Measurements from ENCODE around the gene NOXO1. TPM values are rescaled to one million over a fixed set of nuclear protein-coding genes. Genes with fewer than 3 reads are reported as not detected.
A peak's percentile ranks its signal among the peaks of the same experiment; 100 is the strongest.

NOXO1 gene
- total and polyA plus RNA-seq, 9 of the 15 experiments (the other 6 are each of a cell fraction or from before 2014, with no cell fraction given): not detected

- TF ChIP-seq, protein P1, sequence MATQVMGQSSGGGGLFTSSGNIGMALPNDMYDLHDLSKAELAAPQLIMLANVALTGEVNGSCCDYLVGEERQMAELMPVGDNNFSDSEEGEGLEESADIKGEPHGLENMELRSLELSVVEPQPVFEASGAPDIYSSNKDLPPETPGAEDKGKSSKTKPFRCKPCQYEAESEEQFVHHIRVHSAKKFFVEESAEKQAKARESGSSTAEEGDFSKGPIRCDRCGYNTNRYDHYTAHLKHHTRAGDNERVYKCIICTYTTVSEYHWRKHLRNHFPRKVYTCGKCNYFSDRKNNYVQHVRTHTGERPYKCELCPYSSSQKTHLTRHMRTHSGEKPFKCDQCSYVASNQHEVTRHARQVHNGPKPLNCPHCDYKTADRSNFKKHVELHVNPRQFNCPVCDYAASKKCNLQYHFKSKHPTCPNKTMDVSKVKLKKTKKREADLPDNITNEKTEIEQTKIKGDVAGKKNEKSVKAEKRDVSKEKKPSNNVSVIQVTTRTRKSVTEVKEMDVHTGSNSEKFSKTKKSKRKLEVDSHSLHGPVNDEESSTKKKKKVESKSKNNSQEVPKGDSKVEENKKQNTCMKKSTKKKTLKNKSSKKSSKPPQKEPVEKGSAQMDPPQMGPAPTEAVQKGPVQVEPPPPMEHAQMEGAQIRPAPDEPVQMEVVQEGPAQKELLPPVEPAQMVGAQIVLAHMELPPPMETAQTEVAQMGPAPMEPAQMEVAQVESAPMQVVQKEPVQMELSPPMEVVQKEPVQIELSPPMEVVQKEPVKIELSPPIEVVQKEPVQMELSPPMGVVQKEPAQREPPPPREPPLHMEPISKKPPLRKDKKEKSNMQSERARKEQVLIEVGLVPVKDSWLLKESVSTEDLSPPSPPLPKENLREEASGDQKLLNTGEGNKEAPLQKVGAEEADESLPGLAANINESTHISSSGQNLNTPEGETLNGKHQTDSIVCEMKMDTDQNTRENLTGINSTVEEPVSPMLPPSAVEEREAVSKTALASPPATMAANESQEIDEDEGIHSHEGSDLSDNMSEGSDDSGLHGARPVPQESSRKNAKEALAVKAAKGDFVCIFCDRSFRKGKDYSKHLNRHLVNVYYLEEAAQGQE (IDR thresholded peaks at IDR 0.05; ENCODE audit: borderline replicate concordance): no peak
- TF ChIP-seq, protein P1 (CRISPR knock-in tag; IDR thresholded peaks at IDR 0.05; ENCODE audit: low read depth): peak; percentile 58; the same call in 1 of the 2 replicates
- TF ChIP-seq TBP (optimal IDR thresholded peaks at IDR 0.05; ENCODE audit: low read depth, low read length) (peak; percentile 25), ZNF263 (CRISPR knock-in tag; IDR thresholded peaks at IDR 0.05; ENCODE audit: borderline replicate concordance) (peak; percentile 35; the same call in 1 of the 2 replicates), JUN (IDR thresholded peaks at IDR 0.05; ENCODE audit: borderline replicate concordance, low read depth, low read length) (peak; percentile 37; the same call in 1 of the 2 replicates), JUN (CRISPR knock-in tag; IDR thresholded peaks at IDR 0.05; ENCODE audit: borderline replicate concordance) (peak; percentile 73; the same call in 1 of the 2 replicates), ZNF224 (CRISPR knock-in tag; IDR thresholded peaks at IDR 0.05) (peak; percentile 76; the same call in 1 of the 2 replicates), CSDE1 (IDR thresholded peaks at IDR 0.05) (no peak; a peak in 1 of 4 replicates), RBM34 (IDR thresholded peaks at IDR 0.05; ENCODE audit: borderline replicate concordance, insufficient read depth, low read length) (0 out of 2 replicates have a peak, but pooled peaks have one; percentile 77), ZNF695 (CRISPR knock-in tag; IDR thresholded peaks at IDR 0.05) (no peak), FOXK1 (CRISPR knock-in tag; IDR thresholded peaks at IDR 0.05; ENCODE audit: borderline replicate concordance) (no peak), ZNF277 (CRISPR knock-in tag; IDR thresholded peaks at IDR 0.05; ENCODE audit: borderline replicate concordance) (no peak), GABPB1 (CRISPR knock-in tag; IDR thresholded peaks at IDR 0.05) (peak; percentile 74), CCNT2 (IDR thresholded peaks at IDR 0.05; ENCODE audit: borderline replicate concordance, extremely low read depth, insufficient read length, low read depth, low read length) (peak; percentile 66), PHF8 (IDR thresholded peaks at IDR 0.05; ENCODE audit: borderline replicate concordance, low read length) (peak; percentile 81; the same call in 1 of the 2 replicates)
- TF ChIP-seq, protein P2, sequence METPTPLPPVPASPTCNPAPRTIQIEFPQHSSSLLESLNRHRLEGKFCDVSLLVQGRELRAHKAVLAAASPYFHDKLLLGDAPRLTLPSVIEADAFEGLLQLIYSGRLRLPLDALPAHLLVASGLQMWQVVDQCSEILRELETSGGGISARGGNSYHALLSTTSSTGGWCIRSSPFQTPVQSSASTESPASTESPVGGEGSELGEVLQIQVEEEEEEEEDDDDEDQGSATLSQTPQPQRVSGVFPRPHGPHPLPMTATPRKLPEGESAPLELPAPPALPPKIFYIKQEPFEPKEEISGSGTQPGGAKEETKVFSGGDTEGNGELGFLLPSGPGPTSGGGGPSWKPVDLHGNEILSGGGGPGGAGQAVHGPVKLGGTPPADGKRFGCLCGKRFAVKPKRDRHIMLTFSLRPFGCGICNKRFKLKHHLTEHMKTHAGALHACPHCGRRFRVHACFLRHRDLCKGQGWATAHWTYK (CRISPR knock-in tag; IDR thresholded peaks at IDR 0.05): peak; percentile 35; the same call in 1 of the 2 replicates
Measured at GRCh38 chr16:1991948-1992703, 10.9 kb upstream of the NOXO1 start (continued).

Measured in K562 (cell line).